PFSK-1 (cell line): ENCODE measurements around the gene SNX2.

Experiments used
- FOXP2 ChIP-seq: optimal IDR thresholded peaks from 2 replicates; pipeline ENCODE3; 2011; ENCODE audit warnings: borderline replicate concordance, control low read depth, inconsistent platforms; ENCODE audit not compliant: insufficient read depth; ENCODE audit errors: extremely low read length, extremely low read depth
- POLR2AphosphoS5 ChIP-seq: IDR thresholded peaks from 2 replicates; pipeline ENCODE4 v1.6.1; 2012; ENCODE audit warnings: low read depth, mild to moderate bottlenecking, control low read depth, low read length, moderate library complexity
- REST ChIP-seq, 2 experiments: IDR thresholded peaks; 2 replicates each; pipeline versions ENCODE4 v1.6.1 to v1.8.0; 2011 to 2012; ENCODE audit warnings: low read depth in 2 of 2, low read length in 2 of 2, control low read depth in 1 of 2, inconsistent platforms in 1 of 2, mild to moderate bottlenecking in 1 of 2, moderate library complexity in 1 of 2; ENCODE audit not compliant: insufficient read depth in 1 of 2
- SIN3A ChIP-seq: IDR thresholded peaks from 2 replicates; pipeline ENCODE4 v1.6.1; 2012; ENCODE audit warnings: mild to moderate bottlenecking, low read length, moderate library complexity, borderline replicate concordance; ENCODE audit not compliant: insufficient read depth
- TAF1 ChIP-seq: IDR thresholded peaks from 2 replicates; pipeline ENCODE4 v1.6.1; 2012; ENCODE audit warnings: low read length, control low read depth, borderline replicate concordance; ENCODE audit not compliant: insufficient read depth

The SNX2 gene

GRCh38 chr5:122736086-122736845 lies 38.6 kb upstream of the SNX2 start:
- TF ChIP-seq REST (IDR thresholded peaks at IDR 0.05; ENCODE audit: insufficient read depth in 1 of 2, low read depth in 2 of 2, low read length in 2 of 2), result no peak
- TF ChIP-seq POLR2AphosphoS5, result no peak
- no peak for TF ChIP-seq FOXP2
- no peak for TF ChIP-seq SIN3A

GRCh38 chr5:122738088-122738487 lies 36.8 kb upstream of the SNX2 start:
- TF ChIP-seq REST (IDR thresholded peaks at IDR 0.05; ENCODE audit: insufficient read depth in 1 of 2, low read depth in 2 of 2, low read length in 2 of 2) (no peak), TAF1 (no peak), FOXP2 (no peak), POLR2AphosphoS5 (no peak), SIN3A (no peak)

- TF ChIP-seq TAF1 (no peak), SIN3A (no peak), FOXP2 (no peak), POLR2AphosphoS5 (no peak), REST (IDR thresholded peaks at IDR 0.05; ENCODE audit: insufficient read depth in 1 of 2, low read depth in 2 of 2, low read length in 2 of 2) (no peak)
Observed at GRCh38 chr5:122741681-122742080, 33.2 kb upstream of the SNX2 start.

GRCh38 chr5:122743261-122743660 lies 31.6 kb upstream of the SNX2 start:
- TF ChIP-seq SIN3A (no peak), REST (IDR thresholded peaks at IDR 0.05; ENCODE audit: insufficient read depth in 1 of 2, low read depth in 2 of 2, low read length in 2 of 2) (no peak), FOXP2 (no peak), POLR2AphosphoS5 (no peak), TAF1 (no peak)
